Measurements from ENCODE around the gene OR2S2.

DNA sequence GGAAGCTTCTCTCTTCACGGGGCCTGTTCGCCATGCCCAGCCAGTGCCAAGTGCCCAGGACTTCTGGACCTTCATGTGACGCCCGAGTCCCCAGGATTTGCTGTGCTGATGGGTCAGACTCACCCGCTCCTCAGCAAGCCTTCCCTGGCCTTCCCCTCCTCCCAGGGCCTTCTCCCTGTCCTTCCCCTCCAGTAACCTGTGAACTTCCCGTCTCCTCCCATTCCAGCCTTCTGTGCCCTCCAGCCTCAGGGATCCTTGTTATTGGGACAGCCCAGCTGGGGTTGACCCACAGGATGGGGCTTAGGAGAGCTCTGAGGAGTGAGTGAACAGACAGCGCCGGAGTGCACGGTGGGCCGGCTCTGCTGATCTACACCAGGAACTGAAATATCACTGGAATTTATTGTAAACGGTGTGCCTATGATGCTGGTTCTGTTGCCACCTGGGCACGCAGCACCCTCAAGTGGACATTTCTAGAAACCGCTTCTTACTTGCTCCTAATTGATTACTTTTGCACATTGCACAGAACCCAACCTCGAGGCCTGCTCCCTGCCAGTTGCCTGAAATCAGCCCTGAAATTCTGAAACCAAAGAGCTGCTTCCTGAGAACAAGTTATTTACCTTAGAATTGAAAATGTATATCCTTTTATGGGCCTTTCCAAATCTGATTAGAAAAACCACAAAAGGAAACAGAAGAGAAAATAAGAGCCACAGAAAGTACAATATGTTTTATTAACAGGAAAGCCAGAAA lies 47.2 kb downstream of the OR2S2 start:
- no peak for TF ChIP-seq POLR2A (IDR thresholded peaks at IDR 0.05; ENCODE audit: low read length)
- no peak for TF ChIP-seq GATA1 (IDR thresholded peaks at IDR 0.05; ENCODE audit: low read depth, low read length)
